IMR-90 (cell line): ENCODE measurements around the gene WFDC8.

Experiments used
- CTCF ChIP-seq: conservative IDR thresholded peaks from 2 replicates; pipeline ENCODE4 v1.5.1; 2012; ENCODE audit warnings: mild to moderate bottlenecking, low read depth, low read length, improper control_type of control experiment
- RCOR1 ChIP-seq: IDR thresholded peaks from 2 replicates; pipeline ENCODE4 v1.6.1; 2012; ENCODE audit warnings: mild to moderate bottlenecking, low read length, improper control_type of control experiment; ENCODE audit not compliant: insufficient replicate concordance

- TF ChIP-seq CTCF (no peak), RCOR1 (no peak)
These were observed 28.7 kb upstream of the WFDC8 start for GRCh38 chr20:45607810-45608209.
